MM.1S (cell line): ENCODE results near the gene PPP1R14C.

Experiments
- CTCF ChIP-seq: fragments of 300-600 bp; sonication (generic); IDR thresholded peaks from 2 replicates; pipeline ENCODE4 v1.5.1; 2016; ENCODE audit warnings: antibody characterized with exemption, low read length, mixed read lengths
- EZH2 ChIP-seq: fragments of 300-600 bp; sonication (generic); optimal IDR thresholded peaks from 2 replicates; pipeline ENCODE3; 2017; ENCODE audit warnings: low read depth, mild to moderate bottlenecking, antibody characterized with exemption, low read length, mixed read lengths

- TF ChIP-seq EZH2 (no peak), CTCF (no peak)
These were observed 130.1 kb downstream of the PPP1R14C start for GRCh38 chr6:150272976-150273315.
